ENCODE measurements around the gene KIF18B. TPM values are rescaled to one million over a fixed set of nuclear protein-coding genes. Genes with fewer than 3 reads are reported as not detected.

Gene KIF18B
- total RNA-seq, 3 donors from 2014 or later (not counting 1 experiment from before 2014, with no cell fraction given): 0.53 to 1.3 (median 1.1) TPM

DNA sequence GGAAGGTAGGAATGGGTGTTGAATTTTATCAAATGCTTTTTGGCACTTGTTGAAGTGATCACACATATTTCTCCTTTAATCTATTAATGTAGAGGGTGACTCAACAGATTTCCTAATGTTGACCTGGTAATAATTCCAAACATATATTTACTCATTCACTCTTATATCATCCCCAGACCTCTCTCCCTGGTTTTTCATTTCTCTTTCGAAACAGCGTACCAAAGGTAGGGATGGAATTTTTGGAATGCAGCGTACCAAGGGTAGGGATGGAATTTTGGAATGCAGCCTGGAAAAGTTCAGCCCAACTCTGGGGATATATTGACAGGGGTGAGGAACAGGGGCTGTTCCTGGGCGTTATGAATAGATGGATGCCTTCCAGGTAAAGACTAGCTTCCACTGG is 7.3 kb downstream of the KIF18B start:
- Histone ChIP-seq H3K36me3 (ENCODE audit: control insufficient read depth, insufficient read depth, low read length) (no peaks in the 10 kb centered on the region), H3K27me3 (ENCODE audit: control insufficient read depth, insufficient read depth, low read length) (no peaks in the 10 kb centered on the region), H3K4me3 (ENCODE audit: low read length) (no peak overlapping the region), H3K9me3 (ENCODE audit: control insufficient read depth, insufficient read depth, low read length) (no peaks in the 10 kb centered on the region), H3K4me1 (ENCODE audit: control insufficient read depth, insufficient read depth, low read length) (peaks cover 6% of the 10 kb centered on the region), H3K27ac (ENCODE audit: low read length) (no peak overlapping the region)
- intact Hi-C loops (cut with micrococcal nuclease): no loop called here
- DNase-seq (no peak), ATAC-seq (no peak)
- TF ChIP-seq, protein P1, sequence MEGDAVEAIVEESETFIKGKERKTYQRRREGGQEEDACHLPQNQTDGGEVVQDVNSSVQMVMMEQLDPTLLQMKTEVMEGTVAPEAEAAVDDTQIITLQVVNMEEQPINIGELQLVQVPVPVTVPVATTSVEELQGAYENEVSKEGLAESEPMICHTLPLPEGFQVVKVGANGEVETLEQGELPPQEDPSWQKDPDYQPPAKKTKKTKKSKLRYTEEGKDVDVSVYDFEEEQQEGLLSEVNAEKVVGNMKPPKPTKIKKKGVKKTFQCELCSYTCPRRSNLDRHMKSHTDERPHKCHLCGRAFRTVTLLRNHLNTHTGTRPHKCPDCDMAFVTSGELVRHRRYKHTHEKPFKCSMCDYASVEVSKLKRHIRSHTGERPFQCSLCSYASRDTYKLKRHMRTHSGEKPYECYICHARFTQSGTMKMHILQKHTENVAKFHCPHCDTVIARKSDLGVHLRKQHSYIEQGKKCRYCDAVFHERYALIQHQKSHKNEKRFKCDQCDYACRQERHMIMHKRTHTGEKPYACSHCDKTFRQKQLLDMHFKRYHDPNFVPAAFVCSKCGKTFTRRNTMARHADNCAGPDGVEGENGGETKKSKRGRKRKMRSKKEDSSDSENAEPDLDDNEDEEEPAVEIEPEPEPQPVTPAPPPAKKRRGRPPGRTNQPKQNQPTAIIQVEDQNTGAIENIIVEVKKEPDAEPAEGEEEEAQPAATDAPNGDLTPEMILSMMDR (IDR thresholded peaks at IDR 0.05): no peak
- no peaks in the 10 kb centered on the region for H3K36me3 Mint-ChIP-seq
- H3K9me3 Mint-ChIP-seq: no peaks in the 10 kb centered on the region
- no peaks in the 10 kb centered on the region for H3K27me3 Mint-ChIP-seq (ENCODE audit: low read depth in 2 of 2)
- no peak overlapping the region for H3K4me3 Mint-ChIP-seq
- no peak overlapping the region for H3K27ac Mint-ChIP-seq
- 98% methylated on average over 4 of the region's 4 CpGs for WGBS (ENCODE audit: insufficient coverage)
- H3K4me1 Mint-ChIP-seq: no peaks in the 10 kb centered on the region

DNA sequence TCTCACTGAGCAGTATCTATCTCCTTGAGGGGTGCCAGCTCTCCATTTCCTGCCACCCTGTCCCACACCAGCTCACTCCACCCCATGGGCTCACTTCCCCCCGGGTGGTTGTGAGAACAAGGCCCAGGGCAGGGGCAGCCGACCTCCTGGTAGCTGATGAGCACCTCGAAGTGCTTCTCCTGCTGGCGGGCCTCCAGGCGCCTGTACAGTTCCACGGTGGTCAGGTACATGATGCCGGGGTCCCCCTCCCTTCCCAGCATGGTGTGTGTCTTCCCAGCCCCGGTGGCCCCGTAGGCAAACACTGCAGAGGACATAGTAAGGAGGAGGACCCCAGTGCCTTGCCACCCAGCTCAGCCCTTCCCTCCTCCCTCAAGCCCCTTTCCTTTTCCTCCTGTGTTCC is 12.5 kb downstream of the KIF18B start:
- no peak for DNase-seq

DNA sequence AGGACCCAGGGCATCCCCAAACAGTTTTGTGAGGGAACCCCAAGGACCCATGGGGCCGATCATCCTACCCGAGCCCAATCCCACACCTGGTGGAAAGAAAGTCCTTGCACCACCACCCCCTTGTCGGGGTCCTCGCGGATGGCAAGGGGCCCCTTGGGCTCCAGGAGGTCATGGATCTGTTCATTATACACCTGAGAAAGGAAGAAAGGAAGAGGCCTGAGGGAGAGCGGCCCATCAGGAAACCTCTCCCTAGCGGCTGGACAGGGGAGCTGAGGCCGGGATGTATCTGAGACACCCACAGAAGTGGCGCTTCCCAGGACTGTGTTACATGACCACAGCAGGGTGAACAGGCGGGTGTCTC is 12.8 kb downstream of the KIF18B start:
- no peak for ATAC-seq

More for the DNA sequence above, 12.5 kb downstream of the KIF18B start:
- ATAC-seq: no peak
- Histone ChIP-seq H3K4me1 (ENCODE audit: control insufficient read depth, insufficient read depth, low read length) (no peaks in the 10 kb centered on the region), H3K9me3 (ENCODE audit: control insufficient read depth, insufficient read depth, low read length) (no peaks in the 10 kb centered on the region), H3K4me3 (ENCODE audit: low read length) (no peak overlapping the region), H3K27me3 (ENCODE audit: control insufficient read depth, insufficient read depth, low read length) (no peaks in the 10 kb centered on the region), H3K27ac (ENCODE audit: low read length) (no peak overlapping the region), H3K36me3 (ENCODE audit: control insufficient read depth, insufficient read depth, low read length) (no peaks in the 10 kb centered on the region)
- Mint-ChIP-seq H3K36me3 (no peaks in the 10 kb centered on the region), H3K27ac (no peak overlapping the region), H3K4me3 (no peak overlapping the region), H3K9me3 (no peaks in the 10 kb centered on the region), H3K4me1 (no peaks in the 10 kb centered on the region), H3K27me3 (ENCODE audit: low read depth in 2 of 2) (no peaks in the 10 kb centered on the region)
- intact Hi-C loops (cut with micrococcal nuclease): no loop called here
- 90% methylated on average over 9 of the region's 9 CpGs for WGBS (ENCODE audit: insufficient coverage)
- TF ChIP-seq, protein P1 (IDR thresholded peaks at IDR 0.05): no peak

More for the DNA sequence above, 12.8 kb downstream of the KIF18B start:
- no peaks in the 10 kb centered on the region for H3K4me1 Mint-ChIP-seq
- Histone ChIP-seq H3K4me3 (ENCODE audit: low read length) (no peak overlapping the region), H3K27me3 (ENCODE audit: control insufficient read depth, insufficient read depth, low read length) (no peaks in the 10 kb centered on the region), H3K36me3 (ENCODE audit: control insufficient read depth, insufficient read depth, low read length) (no peaks in the 10 kb centered on the region), H3K4me1 (ENCODE audit: control insufficient read depth, insufficient read depth, low read length) (no peaks in the 10 kb centered on the region), H3K9me3 (ENCODE audit: control insufficient read depth, insufficient read depth, low read length) (no peaks in the 10 kb centered on the region), H3K27ac (ENCODE audit: low read length) (no peak overlapping the region)
- DNase-seq: no peak
- TF ChIP-seq, protein P1 (IDR thresholded peaks at IDR 0.05): no peak
- no peaks in the 10 kb centered on the region for H3K36me3 Mint-ChIP-seq
- intact Hi-C loops (cut with micrococcal nuclease): no loop called here
- H3K27ac Mint-ChIP-seq: no peak overlapping the region
- 97% methylated on average over 10 of the region's 10 CpGs for WGBS (ENCODE audit: insufficient coverage)
- H3K27me3 Mint-ChIP-seq (ENCODE audit: low read depth in 2 of 2): no peaks in the 10 kb centered on the region
- no peak overlapping the region for H3K4me3 Mint-ChIP-seq
- H3K9me3 Mint-ChIP-seq: no peaks in the 10 kb centered on the region

Data from natural killer cell (primary cell).